ENCODE results near the gene TNFRSF1B. TPM values are rescaled to one million over a fixed set of nuclear protein-coding genes. Genes with fewer than 3 reads are reported as not detected.

The TNFRSF1B gene
- polyA plus RNA-seq, 3 donors from 2014 or later = 162 to 269 (median 165) TPM

GRCh38 chr1:12169442-12170135 lies 2.8 kb downstream of the TNFRSF1B start:
- Mint-ChIP-seq H3K27me3 (ENCODE audit: low read depth in 3 of 3) (peaks cover 24 to 31% (median 28%) of the 10 kb centered on the region in 3 donors), H3K4me1 (peaks cover 81 to 83% of the 10 kb centered on the region in 2 donors), H3K36me3 (peaks cover 5 to 14% (median 11%) of the 10 kb centered on the region in 3 donors), H3K27ac (peak overlapping the region; percentile 99 to 100 (median 100)), H3K9me3 (no peaks in the 10 kb centered on the region), H3K4me3 (peak overlapping the region; percentile 53 to 100 (median 99))
- no peak for DNase-seq

GRCh38 chr1:12170263-12170671 lies 3.5 kb downstream of the TNFRSF1B start:
- no peaks in the 10 kb centered on the region for H3K9me3 Mint-ChIP-seq
- peaks cover 83 to 86% of the 10 kb centered on the region in 2 donors for H3K4me1 Mint-ChIP-seq
- H3K36me3 Mint-ChIP-seq = peaks cover 5 to 14% (median 11%) of the 10 kb centered on the region in 3 donors
- H3K27ac Mint-ChIP-seq = peak overlapping the region; percentile 99 to 100 (median 100)
- H3K4me3 Mint-ChIP-seq = peak overlapping the region; percentile 53 to 100 (median 60)
- no peak for DNase-seq
- peaks cover 24 to 36% (median 32%) of the 10 kb centered on the region in 3 donors for H3K27me3 Mint-ChIP-seq (ENCODE audit: low read depth in 3 of 3)

- Mint-ChIP-seq H3K4me3 (peak overlapping the region; percentile 25 to 85 (median 65)), H3K27ac (peak overlapping the region; percentile 99 to 100 (median 100)), H3K27me3 (ENCODE audit: low read depth in 3 of 3) (peaks cover 21 to 47% (median 39%) of the 10 kb centered on the region in 3 donors), H3K4me1 (peaks cover 90 to 92% of the 10 kb centered on the region in 2 donors), H3K36me3 (peaks cover 8 to 18% (median 11%) of the 10 kb centered on the region in 3 donors), H3K9me3 (no peaks in the 10 kb centered on the region)
- DNase-seq = peak in 1 of 3 donors; percentile 51
These were observed 4.6 kb downstream of the TNFRSF1B start for GRCh38 chr1:12171206-12172041.

GRCh38 chr1:12172042-12172851 lies 5.5 kb downstream of the TNFRSF1B start:
- H3K4me1 Mint-ChIP-seq = peaks cover 96% of the 10 kb centered on the region in 2 donors
- DNase-seq = peak; percentile 39 to 44 (median 43)
- H3K27me3 Mint-ChIP-seq (ENCODE audit: low read depth in 3 of 3) = peaks cover 21 to 51% (median 44%) of the 10 kb centered on the region in 3 donors
- no peaks in the 10 kb centered on the region for H3K9me3 Mint-ChIP-seq
- H3K36me3 Mint-ChIP-seq = peaks cover 8 to 18% (median 11%) of the 10 kb centered on the region in 3 donors
- H3K27ac Mint-ChIP-seq = peak overlapping the region; percentile 99 to 100 (median 100)
- peak overlapping the region; percentile 67 to 85 (median 79) for H3K4me3 Mint-ChIP-seq

GRCh38 chr1:12173041-12173509 lies 6.3 kb downstream of the TNFRSF1B start:
- peak overlapping the region; percentile 67 to 85 (median 79) for H3K4me3 Mint-ChIP-seq
- peak overlapping the region; percentile 99 to 100 (median 100) for H3K27ac Mint-ChIP-seq
- H3K4me1 Mint-ChIP-seq = peaks cover 97 to 98% of the 10 kb centered on the region in 2 donors
- H3K9me3 Mint-ChIP-seq = no peaks in the 10 kb centered on the region
- H3K27me3 Mint-ChIP-seq (ENCODE audit: low read depth in 3 of 3) = peaks cover 18 to 51% (median 45%) of the 10 kb centered on the region in 3 donors
- H3K36me3 Mint-ChIP-seq = peaks cover 4 to 14% (median 8%) of the 10 kb centered on the region in 3 donors
- DNase-seq = no peak

- peak overlapping the region; percentile 99 to 100 (median 100) for H3K27ac Mint-ChIP-seq
- H3K9me3 Mint-ChIP-seq = no peaks in the 10 kb centered on the region
- peaks cover 4 to 14% (median 8%) of the 10 kb centered on the region in 3 donors for H3K36me3 Mint-ChIP-seq
- DNase-seq = peak; percentile 98 to 99 (median 99)
- H3K4me1 Mint-ChIP-seq = peaks cover 97 to 98% of the 10 kb centered on the region in 2 donors
- peak overlapping the region; percentile 67 to 85 (median 79) for H3K4me3 Mint-ChIP-seq
- H3K27me3 Mint-ChIP-seq (ENCODE audit: low read depth in 3 of 3) = peaks cover 19 to 54% (median 48%) of the 10 kb centered on the region in 3 donors
These were observed 6.9 kb downstream of the TNFRSF1B start for GRCh38 chr1:12173631-12174121.

GRCh38 chr1:12174924-12175810 lies 8.4 kb downstream of the TNFRSF1B start:
- H3K27me3 Mint-ChIP-seq (ENCODE audit: low read depth in 3 of 3) = peaks cover 15 to 65% (median 53%) of the 10 kb centered on the region in 3 donors
- H3K27ac Mint-ChIP-seq = peak overlapping the region; percentile 99 to 100 (median 100)
- H3K36me3 Mint-ChIP-seq = peaks cover 4 to 10% (median 8%) of the 10 kb centered on the region in 3 donors
- DNase-seq = no peak
- H3K4me3 Mint-ChIP-seq = peak overlapping the region; percentile 64 to 81 (median 76)
- peaks cover 97% of the 10 kb centered on the region in 2 donors for H3K4me1 Mint-ChIP-seq
- no peaks in the 10 kb centered on the region for H3K9me3 Mint-ChIP-seq

- Mint-ChIP-seq H3K4me3 (peak overlapping the region; percentile 44 to 82 (median 68)), H3K9me3 (no peaks in the 10 kb centered on the region), H3K4me1 (peaks cover 98 to 99% of the 10 kb centered on the region in 2 donors), H3K27ac (peak overlapping the region; percentile 99 to 100 (median 100)), H3K36me3 (peaks cover under 1 to 5% (median 4%) of the 10 kb centered on the region in 3 donors), H3K27me3 (ENCODE audit: low read depth in 3 of 3) (peaks cover 14 to 63% (median 55%) of the 10 kb centered on the region in 3 donors)
- no peak for DNase-seq
These were observed 9.7 kb downstream of the TNFRSF1B start for GRCh38 chr1:12176298-12177118.

GRCh38 chr1:12177156-12177998 lies 10.6 kb downstream of the TNFRSF1B start:
- Mint-ChIP-seq H3K4me1 (peaks cover 98 to 99% of the 10 kb centered on the region in 2 donors), H3K27me3 (ENCODE audit: low read depth in 3 of 3) (peaks cover 17 to 61% (median 53%) of the 10 kb centered on the region in 3 donors), H3K36me3 (peaks cover 0 to 4% (median 3%) of the 10 kb centered on the region in 3 donors), H3K27ac (peak overlapping the region; percentile 99 to 100 (median 100)), H3K4me3 (peak overlapping the region; percentile 74 to 96 (median 81)), H3K9me3 (no peaks in the 10 kb centered on the region)
- DNase-seq = no peak

- H3K36me3 Mint-ChIP-seq = peaks cover 0 to 4% (median 3%) of the 10 kb centered on the region in 3 donors
- H3K4me1 Mint-ChIP-seq = peaks cover 98 to 99% of the 10 kb centered on the region in 2 donors
- H3K9me3 Mint-ChIP-seq = no peaks in the 10 kb centered on the region
- H3K27ac Mint-ChIP-seq = peak overlapping the region; percentile 99 to 100 (median 100)
- H3K27me3 Mint-ChIP-seq (ENCODE audit: low read depth in 3 of 3) = peaks cover 17 to 55% (median 52%) of the 10 kb centered on the region in 3 donors
- peak; percentile 83 to 92 (median 84) for DNase-seq
- peak overlapping the region; percentile 74 to 96 (median 81) for H3K4me3 Mint-ChIP-seq
These were observed 11.2 kb downstream of the TNFRSF1B start for GRCh38 chr1:12177999-12178441.

Data from immature natural killer cell (primary cell).